Fibroblast of skin of left biceps (primary cell): Measurements from ENCODE around the gene TBX1.

ENCODE experiments used
- DNase-seq, 2 experiments: peaks; one replicate each; pipeline ENCODE4 v3.0.0-alpha.2; 2013; ENCODE audit warnings: low read depth in 2 of 2

Gene TBX1

GRCh38 chr22:19737846-19738663, 22.5 kb upstream of the TBX1 start:
- no peak for DNase-seq

GRCh38 chr22:19738664-19739447, 21.7 kb upstream of the TBX1 start:
- DNase-seq: no peak

GRCh38 chr22:19739448-19739895, 21.1 kb upstream of the TBX1 start:
- DNase-seq: no peak

GRCh38 chr22:19739911-19740449, 20.6 kb upstream of the TBX1 start:
- DNase-seq: no peak

- no peak for DNase-seq
Observed at GRCh38 chr22:19740586-19740985, 20.0 kb upstream of the TBX1 start.

GRCh38 chr22:19741053-19741452, 19.5 kb upstream of the TBX1 start:
- DNase-seq: no peak

- no peak for DNase-seq
Observed at GRCh38 chr22:19742160-19743066, 18.2 kb upstream of the TBX1 start.

- no peak for DNase-seq
Observed at GRCh38 chr22:19743081-19743480, 17.5 kb upstream of the TBX1 start.

- DNase-seq: no peak
Observed at GRCh38 chr22:19743651-19744050, 16.9 kb upstream of the TBX1 start.

GRCh38 chr22:19744350-19745006, 16.1 kb upstream of the TBX1 start:
- no peak for DNase-seq

GRCh38 chr22:19745155-19746101, 15.2 kb upstream of the TBX1 start:
- DNase-seq: no peak

GRCh38 chr22:19746726-19747125, 13.9 kb upstream of the TBX1 start:
- DNase-seq: no peak

- no peak for DNase-seq
Observed at GRCh38 chr22:19747551-19747950, 13.0 kb upstream of the TBX1 start.

GRCh38 chr22:19748139-19748538, 12.4 kb upstream of the TBX1 start:
- DNase-seq: no peak

- no peak for DNase-seq
Observed at GRCh38 chr22:19748991-19749664, 11.4 kb upstream of the TBX1 start.

GRCh38 chr22:19749876-19750275, 10.7 kb upstream of the TBX1 start:
- no peak for DNase-seq

GRCh38 chr22:19750507-19751490, 9.8 kb upstream of the TBX1 start:
- DNase-seq: peak; percentile 12 to 13
